GM21515 (cell line): ENCODE data around the gene TICRR.

Experiments used
- ATAC-seq: cut with Tn5 transposase; IDR thresholded peaks from one replicate; pipeline ENCODE4 v1.9.1; 2021; ENCODE audit not compliant: unreplicated experiment

TICRR gene

GRCh38 chr15:89670971-89671560 lies 95.8 kb downstream of the TICRR start:
- ATAC-seq = no peak

- ATAC-seq = no peak
These were observed 96.4 kb downstream of the TICRR start for GRCh38 chr15:89671687-89672086.

- no peak for ATAC-seq
These were observed 97.2 kb downstream of the TICRR start for GRCh38 chr15:89672221-89673164.

- ATAC-seq = no peak
These were observed 97.9 kb downstream of the TICRR start for GRCh38 chr15:89673165-89673512.

- ATAC-seq = no peak
These were observed 99.3 kb downstream of the TICRR start for GRCh38 chr15:89674526-89674925.

- no peak for ATAC-seq
These were observed 100.3 kb downstream of the TICRR start for GRCh38 chr15:89675606-89676005.

GRCh38 chr15:89677381-89677780 lies 102.1 kb downstream of the TICRR start:
- ATAC-seq = no peak
